T-helper 22 cell (primary cell): ENCODE measurements around the gene GIMAP8.

ENCODE experiments used
- DNase-seq: peaks from one replicate; pipeline ENCODE4 v3.0.0-alpha.2; 2020; ENCODE audit warnings: low read depth

Gene GIMAP8

GRCh38 chr7:150411606-150412005 is 38.8 kb upstream of the GIMAP8 start:
- DNase-seq, result no peak

GRCh38 chr7:150412016-150412415 is 38.4 kb upstream of the GIMAP8 start:
- DNase-seq, result no peak

DNA sequence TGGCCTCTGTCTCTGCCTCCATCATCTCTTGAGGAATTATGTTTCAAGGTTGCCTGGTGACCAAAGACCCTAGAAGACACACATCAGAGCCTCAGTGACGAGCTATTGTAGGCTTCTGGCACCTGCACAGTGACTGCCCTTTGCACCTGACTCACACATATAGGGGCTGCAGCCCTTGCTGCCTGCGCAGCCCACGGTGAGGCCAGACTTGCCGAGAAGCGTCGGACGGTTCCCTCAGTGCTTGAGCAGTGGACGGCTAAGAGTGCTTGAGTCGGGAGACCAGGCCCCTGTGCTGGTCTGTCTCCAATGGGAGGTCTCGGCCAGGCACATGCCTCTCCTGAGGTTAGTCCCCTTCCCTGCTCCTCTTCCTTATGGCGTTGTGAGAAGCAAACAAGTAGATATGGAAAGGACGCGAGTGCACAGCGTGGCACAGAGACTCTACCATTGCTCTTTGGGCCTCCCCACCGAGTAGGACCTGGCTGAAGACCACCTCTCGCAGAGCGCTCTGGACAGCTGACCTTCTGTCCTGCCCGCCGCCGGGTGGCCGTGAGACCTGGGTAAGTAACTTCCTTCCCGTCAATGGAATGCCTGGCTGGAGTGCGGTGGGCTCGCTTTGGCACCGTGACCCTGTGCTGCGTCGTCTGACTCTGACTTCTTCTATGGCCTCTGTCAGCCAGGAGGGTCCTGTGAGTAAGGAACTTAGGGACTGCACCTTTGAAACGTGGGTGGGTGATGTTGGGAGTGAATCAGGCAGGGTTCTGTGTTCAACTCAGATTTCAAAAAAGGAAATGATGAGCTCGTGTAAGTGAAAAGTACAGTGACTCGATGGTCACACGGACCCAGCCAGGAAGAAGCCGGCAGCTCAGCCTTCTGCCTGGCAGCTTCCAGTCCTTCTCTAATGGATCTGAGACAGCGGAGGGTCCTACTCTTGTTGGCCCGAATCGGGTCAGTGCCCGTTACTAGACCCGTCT is 37.6 kb upstream of the GIMAP8 start:
- no peak for DNase-seq

DNA sequence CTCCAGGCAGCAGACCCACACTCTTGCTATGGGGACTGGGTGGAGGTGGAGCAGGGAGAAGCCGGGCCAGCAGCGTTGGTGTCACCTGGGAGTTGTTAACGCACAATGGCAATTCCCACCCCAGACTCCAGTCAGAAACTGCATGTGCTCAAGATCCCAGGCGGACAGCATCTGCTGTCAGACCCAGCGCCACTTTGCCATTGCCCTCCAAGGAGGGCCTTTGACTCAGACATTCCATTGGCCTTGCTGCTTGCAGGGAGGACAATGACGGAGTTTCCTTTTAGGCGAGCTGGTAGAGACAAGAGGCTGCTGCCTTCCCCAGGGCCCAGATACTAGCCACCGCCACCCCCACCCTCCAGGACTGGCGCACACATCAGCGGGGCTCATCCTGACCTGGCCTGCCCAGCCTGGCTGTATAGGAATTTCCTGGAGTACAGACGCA is 36.8 kb upstream of the GIMAP8 start:
- DNase-seq, result no peak

- DNase-seq, result no peak
Observed at GRCh38 chr7:150415161-150416153, 35.0 kb upstream of the GIMAP8 start.

DNA sequence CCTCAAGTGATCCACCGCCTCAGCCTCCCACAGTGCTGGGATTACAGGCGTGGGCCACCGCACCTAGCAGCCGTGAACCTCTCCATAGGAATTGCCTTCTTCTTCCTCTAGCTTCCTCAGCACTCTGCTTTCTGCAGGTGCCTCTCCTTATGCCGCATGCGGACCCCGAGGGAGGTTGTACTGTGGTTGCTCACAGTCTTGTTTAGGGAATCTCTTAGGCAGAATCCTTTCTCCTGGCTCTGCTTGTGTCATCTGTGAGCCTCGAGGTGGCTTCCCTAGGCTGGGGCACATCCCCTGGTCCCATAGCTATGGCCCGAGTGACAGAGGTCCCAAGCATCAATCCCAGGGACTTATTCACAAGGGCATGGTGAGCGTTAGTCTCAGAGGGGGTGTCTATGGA is 33.2 kb upstream of the GIMAP8 start:
- no peak for DNase-seq

DNA sequence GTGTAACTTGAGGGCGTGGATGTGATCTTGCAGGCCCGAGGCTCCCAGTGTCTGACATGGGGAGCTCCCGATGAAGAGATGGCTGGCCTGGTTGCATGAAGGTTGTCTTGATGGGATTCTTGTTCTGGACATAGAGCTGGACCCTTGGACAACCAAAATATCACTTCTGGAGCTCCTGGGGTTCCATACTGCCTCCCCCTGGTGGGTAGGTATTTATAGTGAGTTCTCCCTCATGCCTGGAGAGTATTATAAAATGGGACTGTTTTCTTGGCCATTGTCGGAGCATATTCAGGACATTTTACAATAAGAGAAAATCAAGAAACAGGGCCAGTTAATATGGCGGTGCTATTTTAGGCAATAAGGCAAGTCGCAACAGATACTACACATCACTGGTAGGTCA is 32.6 kb upstream of the GIMAP8 start:
- DNase-seq, result no peak

- DNase-seq, result no peak
Observed at GRCh38 chr7:150420242-150420641, 30.2 kb upstream of the GIMAP8 start.

DNA sequence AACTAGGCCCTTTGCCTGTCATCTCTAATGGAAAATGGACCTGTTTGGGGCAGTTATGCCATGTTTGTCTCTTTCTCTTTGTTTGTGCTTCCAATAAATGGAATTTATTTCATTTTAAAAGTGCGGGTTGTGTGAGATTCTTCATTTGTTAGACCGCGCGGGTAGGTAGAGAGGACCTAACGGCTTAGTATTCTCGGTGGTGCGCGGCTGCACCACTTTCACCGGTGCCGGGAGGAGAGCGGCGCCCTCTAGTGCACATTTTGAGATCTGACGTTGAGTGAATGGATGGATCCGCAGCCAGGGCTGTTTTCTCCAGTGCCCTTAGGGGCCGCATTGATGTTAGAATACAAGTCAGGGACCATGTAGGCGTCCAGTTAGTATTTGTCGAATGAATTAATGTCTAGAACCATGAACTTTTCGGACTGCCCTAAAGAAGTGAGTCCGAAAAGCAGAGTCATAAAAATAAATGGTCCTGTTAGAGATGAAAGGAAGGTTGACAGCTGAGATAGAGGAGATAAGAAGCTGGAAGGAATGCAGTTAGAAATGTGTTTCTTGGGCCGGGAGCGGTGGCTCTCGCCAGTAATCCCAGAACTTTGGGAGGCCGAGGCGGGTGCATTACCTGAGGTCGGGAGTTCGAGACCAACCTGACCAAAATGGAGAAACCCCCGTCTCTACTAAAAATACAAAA is 29.3 kb upstream of the GIMAP8 start:
- DNase-seq, result peak; percentile 56

DNA sequence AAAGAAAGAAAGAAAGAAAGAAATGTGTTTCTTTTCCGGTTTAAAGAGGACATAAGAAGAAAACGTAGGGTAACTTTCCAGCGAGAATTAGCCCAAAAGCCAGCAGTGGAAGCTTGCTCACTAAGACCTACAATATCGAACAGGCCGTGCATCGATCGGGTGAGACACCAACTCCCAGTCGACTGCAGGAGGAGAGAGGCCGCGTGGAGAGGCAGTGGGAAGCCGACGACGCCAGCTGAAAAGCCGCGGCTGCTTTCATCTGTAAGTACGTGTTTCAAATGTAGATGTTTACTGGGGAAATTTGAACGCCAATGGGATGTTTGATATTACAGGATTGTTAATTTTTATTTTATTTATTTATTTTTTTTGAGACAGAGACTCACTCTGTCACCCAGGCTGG is 28.6 kb upstream of the GIMAP8 start:
- DNase-seq, result no peak

DNA sequence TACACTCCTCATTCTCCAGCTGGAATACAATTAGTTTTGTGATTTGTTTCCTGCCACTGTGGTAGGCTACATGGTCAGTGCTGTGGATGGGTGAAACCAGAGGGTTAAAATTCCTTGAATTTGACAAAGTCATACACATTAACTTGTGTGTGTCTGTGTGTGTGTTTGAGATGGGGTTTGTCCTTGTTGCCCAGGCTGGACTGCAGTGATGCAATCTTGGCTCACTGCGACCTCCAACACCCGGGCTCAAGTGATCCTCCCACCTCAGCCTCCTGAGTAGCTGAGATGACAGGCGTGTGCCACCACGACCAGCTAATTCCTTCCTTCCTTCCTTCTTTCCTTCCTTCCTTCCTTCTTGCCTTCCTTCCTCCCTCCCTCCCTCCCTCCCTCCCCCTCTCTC is 24.8 kb upstream of the GIMAP8 start:
- no peak for DNase-seq

GRCh38 chr7:150428671-150429451 is 21.6 kb upstream of the GIMAP8 start:
- no peak for DNase-seq

GRCh38 chr7:150429699-150430098 is 20.7 kb upstream of the GIMAP8 start:
- DNase-seq, result no peak

- DNase-seq, result no peak
Observed at GRCh38 chr7:150430465-150431085, 19.9 kb upstream of the GIMAP8 start.

DNA sequence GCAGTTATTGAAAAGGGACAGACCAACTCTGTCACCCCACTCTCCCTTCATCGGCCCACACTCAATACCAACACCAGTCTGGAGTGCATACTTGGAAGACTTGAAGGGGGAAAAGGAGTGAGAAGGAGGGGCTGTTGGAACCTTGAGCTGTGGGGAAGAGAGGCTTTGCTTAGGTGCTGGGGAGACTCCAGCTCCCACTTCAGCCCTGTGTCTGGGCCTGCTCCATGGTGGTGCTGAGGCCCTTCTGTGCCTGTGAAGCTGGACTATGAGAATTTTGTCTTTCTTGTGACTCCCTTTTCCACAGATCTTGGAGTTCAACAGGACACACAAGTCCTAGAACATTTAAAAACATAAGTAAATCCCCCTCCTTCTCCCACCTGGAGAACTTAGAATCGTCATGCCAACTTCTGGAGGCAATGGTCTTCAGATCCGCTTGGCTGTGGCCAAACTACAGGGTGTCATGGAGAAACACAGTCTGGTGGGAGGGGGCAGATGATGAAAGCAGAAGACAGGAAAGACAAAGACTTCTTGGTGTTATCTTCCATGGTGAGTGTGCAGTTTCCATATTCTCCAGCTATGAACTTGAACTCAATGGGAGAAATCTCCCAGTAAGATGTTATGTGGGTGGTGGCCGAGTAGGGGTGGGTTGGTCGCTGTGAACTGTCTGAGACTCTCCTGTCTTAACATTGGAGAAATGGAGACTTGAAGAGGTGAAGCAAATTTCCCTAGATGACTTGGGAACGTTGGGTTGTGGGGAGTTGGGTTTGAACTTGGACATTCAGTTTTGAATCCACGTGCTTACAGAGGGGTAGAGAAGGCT is 18.4 kb upstream of the GIMAP8 start:
- DNase-seq, result no peak

DNA sequence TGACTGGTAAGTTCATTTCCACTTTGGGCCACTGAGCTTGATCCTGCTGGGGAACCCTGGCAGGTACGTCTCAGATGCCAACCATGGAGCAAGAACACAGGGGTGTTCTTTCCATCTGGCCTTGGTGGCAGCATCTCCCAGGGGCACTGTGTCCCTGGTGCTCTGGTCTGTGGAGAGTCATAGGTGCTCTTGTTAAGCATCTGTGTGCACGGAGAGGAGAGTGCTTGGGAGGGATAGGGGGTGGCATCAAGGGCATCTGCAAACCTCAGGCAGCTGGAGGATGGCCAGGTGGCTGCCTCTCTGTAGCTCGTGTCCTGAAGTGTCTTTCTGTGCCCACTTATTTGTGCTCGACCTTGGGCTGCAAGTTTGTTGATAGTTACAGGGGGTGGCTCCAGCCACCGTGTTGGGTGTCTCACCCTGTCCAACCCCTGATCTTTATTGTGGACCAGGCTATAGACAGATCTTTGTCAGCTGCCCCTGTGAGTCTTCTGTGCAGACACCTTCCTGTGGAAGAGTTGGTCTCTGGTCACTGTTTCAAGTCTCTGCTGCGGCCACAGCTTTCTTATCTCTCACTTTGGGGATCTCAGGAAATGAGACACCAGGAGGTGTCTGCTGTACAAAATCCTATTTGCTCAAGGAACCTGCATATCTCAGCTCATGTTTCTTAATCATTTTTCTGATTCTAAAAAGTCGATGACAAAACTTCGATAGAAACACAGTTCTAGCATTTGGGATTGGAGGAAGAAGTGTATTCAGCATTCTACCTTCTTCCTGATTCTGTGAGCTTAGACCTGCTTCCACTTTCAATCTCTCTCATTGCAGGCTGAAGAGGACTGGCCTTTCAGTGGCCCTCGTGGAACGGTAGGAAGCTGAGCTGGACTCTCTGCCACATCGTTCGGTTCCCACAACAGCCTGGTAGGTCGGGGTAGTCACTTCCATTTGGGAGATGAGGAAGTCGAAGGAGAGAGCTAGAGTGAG is 17.2 kb upstream of the GIMAP8 start:
- no peak for DNase-seq

- no peak for DNase-seq
Observed at GRCh38 chr7:150434240-150434639, 16.2 kb upstream of the GIMAP8 start.

DNA sequence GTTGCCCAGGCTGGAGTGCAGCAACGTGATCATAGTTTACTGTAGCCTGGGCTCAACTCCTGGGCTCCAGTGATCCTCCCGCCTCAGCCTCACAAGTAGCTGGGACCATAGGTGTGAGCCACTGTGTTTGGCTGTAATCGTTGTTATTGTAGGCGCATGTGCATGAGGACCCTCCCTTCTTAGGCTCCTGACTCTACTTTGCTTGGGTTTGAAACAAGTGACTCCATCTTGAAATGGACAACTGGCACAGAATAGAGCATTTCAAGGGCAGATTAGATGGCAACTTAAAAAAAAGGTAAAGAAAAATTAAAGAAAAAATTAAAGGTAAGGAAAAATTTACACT is 15.4 kb upstream of the GIMAP8 start:
- no peak for DNase-seq
